Measurements from ENCODE around the gene FRMD1.

DNA sequence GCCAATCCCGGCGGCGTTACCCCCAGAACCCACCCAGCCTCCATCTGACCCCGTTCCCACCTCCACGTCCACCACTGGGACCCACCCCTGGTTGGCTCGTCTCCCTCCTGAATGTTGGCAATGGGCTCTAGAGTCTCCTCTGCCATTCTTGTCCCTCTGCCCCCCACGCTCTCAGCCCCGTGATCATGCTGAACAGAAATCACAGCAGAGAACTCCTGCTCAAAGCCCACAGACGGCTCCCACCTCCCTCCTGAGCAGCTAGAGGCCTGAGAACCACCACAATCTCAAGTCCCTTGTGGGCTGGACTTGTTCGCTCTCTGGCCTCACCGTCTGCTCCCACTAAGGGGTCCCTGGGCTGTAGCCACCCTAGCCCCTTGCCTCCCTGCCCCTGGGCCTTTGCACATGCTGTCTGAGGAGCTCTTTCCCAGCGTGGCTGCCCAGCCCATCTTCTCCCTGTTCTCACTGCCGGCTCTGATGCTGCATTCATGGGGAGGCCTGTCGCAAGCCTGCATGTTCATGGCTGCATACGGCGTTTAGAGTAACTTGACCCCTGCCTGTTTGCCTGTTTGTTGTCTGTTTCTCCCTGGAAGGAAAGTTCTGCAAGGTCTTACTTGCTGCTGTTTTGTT, 11.2 kb upstream of the FRMD1 start:
- TF ChIP-seq, protein P1, sequence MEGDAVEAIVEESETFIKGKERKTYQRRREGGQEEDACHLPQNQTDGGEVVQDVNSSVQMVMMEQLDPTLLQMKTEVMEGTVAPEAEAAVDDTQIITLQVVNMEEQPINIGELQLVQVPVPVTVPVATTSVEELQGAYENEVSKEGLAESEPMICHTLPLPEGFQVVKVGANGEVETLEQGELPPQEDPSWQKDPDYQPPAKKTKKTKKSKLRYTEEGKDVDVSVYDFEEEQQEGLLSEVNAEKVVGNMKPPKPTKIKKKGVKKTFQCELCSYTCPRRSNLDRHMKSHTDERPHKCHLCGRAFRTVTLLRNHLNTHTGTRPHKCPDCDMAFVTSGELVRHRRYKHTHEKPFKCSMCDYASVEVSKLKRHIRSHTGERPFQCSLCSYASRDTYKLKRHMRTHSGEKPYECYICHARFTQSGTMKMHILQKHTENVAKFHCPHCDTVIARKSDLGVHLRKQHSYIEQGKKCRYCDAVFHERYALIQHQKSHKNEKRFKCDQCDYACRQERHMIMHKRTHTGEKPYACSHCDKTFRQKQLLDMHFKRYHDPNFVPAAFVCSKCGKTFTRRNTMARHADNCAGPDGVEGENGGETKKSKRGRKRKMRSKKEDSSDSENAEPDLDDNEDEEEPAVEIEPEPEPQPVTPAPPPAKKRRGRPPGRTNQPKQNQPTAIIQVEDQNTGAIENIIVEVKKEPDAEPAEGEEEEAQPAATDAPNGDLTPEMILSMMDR (IDR thresholded peaks at IDR 0.05): no peak
- no peak for TF ChIP-seq SP1 (CRISPR knock-in tag; conservative IDR thresholded peaks at IDR 0.05)
- no peak for TF ChIP-seq ATF6 (CRISPR knock-in tag; IDR thresholded peaks at IDR 0.05)
